MCF 10A (cell line): Measurements from ENCODE around the gene PRKAR1A. TPM values are rescaled to one million over a fixed set of nuclear protein-coding genes. Genes with fewer than 3 reads are reported as not detected.
A peak's percentile ranks its signal among the peaks of the same experiment; 100 is the strongest.

Experiments used
- BruUV-seq: library from RNA; stranded (reverse); fragments of 400-500 nt; replicated peaks from 2 replicates; lab custom pipeline; 2021; lab: Mats Ljungman, UMichigan
- CTCF ChIA-PET: fragments of 300-600 bp; sonication (Branson Sonifier 250); formaldehyde crosslinking; extraction: SDS; loops from one replicate; lab custom pipeline; 2021; ENCODE audit warnings: antibody characterized with exemption, inconsistent platforms; lab: Yijun Ruan, JAX
- POLR2A ChIA-PET: fragments of 300-600, 350-650 bp; sonication (Branson Sonifier 250); formaldehyde crosslinking; extraction: SDS; loops from one replicate; lab custom pipeline; 2020; ENCODE audit warnings: antibody characterized with exemption, inconsistent platforms; lab: Yijun Ruan, JAX
- DNase-seq: peaks from one replicate; pipeline ENCODE4 v3.0.0-alpha.2; 2018; ENCODE audit not compliant: unreplicated experiment
- H3K27ac Mint-ChIP-seq: one replicate; pipeline ENCODE4 v1.8.0; 2022; ENCODE audit warnings: mild to moderate bottlenecking, low read depth, mixed read lengths; ENCODE audit not compliant: unreplicated experiment
- H3K27me3 Mint-ChIP-seq: one replicate; pipeline ENCODE4 v1.8.0; 2022; ENCODE audit warnings: mixed read lengths; ENCODE audit not compliant: insufficient read depth, unreplicated experiment
- H3K36me3 Mint-ChIP-seq: one replicate; pipeline ENCODE4 v1.8.0; 2022; ENCODE audit warnings: mild to moderate bottlenecking, moderate library complexity, mixed read lengths; ENCODE audit not compliant: insufficient read depth, unreplicated experiment
- H3K4me1 Mint-ChIP-seq: one replicate; pipeline ENCODE4 v1.8.0; 2022; ENCODE audit warnings: mixed read lengths; ENCODE audit not compliant: insufficient read depth, unreplicated experiment
- H3K4me3 Mint-ChIP-seq: one replicate; pipeline ENCODE4 v1.8.0; 2022; ENCODE audit warnings: mild to moderate bottlenecking, moderate library complexity, mixed read lengths; ENCODE audit not compliant: unreplicated experiment
- H3K9me3 Mint-ChIP-seq: one replicate; pipeline ENCODE4 v1.8.0; 2022; ENCODE audit warnings: mixed read lengths; ENCODE audit not compliant: unreplicated experiment
- CTCF ChIP-seq: fragments of 200-600 bp; IDR thresholded peaks from one replicate; pipeline ENCODE4 v1.8.0; 2022; ENCODE audit warnings: antibody characterized with exemption, mild to moderate bottlenecking; ENCODE audit not compliant: unreplicated experiment
- intact Hi-C: fragments of 100-400 bp; cut with micrococcal nuclease; formaldehyde crosslinking; loops from 2 replicates; pipeline ENCODE4 v1.14.1; 2022
- total RNA-seq: library from RNA; stranded (reverse); gene quantifications from 2 replicates; pipeline ENCODE4 v1.2.3, GENCODE V29; 2022

The PRKAR1A gene
- total RNA-seq, 1 experiment from 2014 or later, result 264 TPM

- intact Hi-C loops, result loop anchor here (10.0 kb wide), 1 partner anchor 79 kb away; no protein-coding TSS in a partner anchor
- Mint-ChIP-seq H3K27ac (peak overlapping the region; percentile 49), H3K9me3 (no peaks in the 10 kb centered on the region), H3K4me3 (no peak overlapping the region), H3K4me1 (no peaks in the 10 kb centered on the region), H3K36me3 (peaks cover 85% of the 10 kb centered on the region), H3K27me3 (no peaks in the 10 kb centered on the region)
- DNase-seq, result no peak
- POLR2A ChIA-PET, result interaction anchor here (0.7 kb wide), 1 partner anchor 431 kb away, joined by 3 read pairs; no protein-coding TSS in a partner anchor
- no peak for TF ChIP-seq CTCF
- CTCF ChIA-PET, result interaction anchor here (0.6 kb wide), 1 partner anchor 421 kb away, joined by 3 read pairs; no protein-coding TSS in a partner anchor
- no TSS peak for BruUV-seq
These were observed 23.7 kb downstream of the PRKAR1A start for GRCh38 chr17:68535922-68536321.

DNA sequence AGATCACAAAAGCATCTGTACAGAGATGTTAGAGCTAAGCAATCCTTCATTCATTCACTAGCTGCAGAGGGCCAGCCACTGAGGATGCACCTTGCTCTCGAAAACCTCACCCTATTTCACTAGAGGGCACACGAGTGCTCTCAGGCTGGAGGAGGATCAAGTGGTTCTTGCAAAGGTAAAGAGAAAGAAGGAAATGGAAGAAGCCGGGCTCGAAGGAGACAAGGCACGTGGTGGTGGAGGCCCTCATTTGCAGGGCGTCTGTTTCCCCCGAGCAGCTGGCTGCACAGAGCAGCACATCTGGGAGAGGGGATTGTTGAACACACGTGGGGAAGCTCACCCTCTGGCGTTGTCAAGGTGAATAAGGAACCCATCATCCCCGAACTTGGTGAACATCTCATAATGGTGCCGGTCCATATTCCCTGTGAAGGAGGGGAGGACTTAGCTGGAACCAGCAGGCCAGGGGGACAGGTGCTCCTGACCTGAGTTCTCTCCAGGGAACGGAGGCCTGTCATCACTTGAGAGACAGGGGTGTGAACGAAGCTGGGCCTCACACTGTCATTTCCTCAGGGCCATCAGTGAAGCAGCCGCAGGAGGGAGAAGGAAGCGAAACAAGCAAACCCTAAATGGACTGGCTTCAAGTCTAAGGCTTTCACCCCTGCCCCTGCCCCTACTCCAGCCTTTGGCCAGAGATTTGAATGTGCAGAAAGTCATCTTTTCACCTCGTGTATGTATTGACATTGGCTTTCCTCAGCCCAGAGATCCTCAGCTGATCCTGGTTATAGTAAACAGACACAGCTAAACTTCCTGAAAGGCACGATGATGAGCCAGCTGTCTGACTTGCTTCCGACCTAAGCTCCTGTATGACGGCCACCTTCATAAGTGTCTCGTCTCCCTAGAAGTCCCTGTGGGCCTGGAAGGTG, 27.6 kb downstream of the PRKAR1A start:
- no peak overlapping the region for H3K27ac Mint-ChIP-seq

DNA sequence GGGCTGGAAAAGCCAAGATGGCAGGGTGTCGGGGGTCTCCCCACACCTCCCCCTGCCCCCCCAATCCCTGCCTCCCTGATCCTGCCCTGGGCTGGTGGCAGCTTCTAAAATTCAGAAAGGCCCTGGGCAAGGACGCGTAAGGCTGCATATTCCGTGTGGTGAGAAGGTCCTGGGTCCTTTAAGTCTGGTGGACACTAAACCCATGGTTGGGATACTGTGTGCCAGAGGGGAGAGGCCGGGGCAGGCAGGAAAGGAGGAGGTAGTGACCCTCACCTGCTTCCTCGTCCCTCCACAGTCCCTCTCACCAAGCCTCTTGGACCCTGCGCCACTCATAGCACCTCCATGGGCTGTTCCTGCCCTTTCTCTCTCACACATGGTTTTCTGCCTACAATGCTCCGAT, 28.8 kb downstream of the PRKAR1A start:
- DNase-seq, result no peak
- no TSS peak for BruUV-seq
- Mint-ChIP-seq H3K9me3 (no peaks in the 10 kb centered on the region), H3K36me3 (peaks cover 41% of the 10 kb centered on the region), H3K4me1 (peaks cover 6% of the 10 kb centered on the region), H3K27ac (no peak overlapping the region), H3K27me3 (no peaks in the 10 kb centered on the region), H3K4me3 (no peak overlapping the region)
- POLR2A ChIA-PET, result interaction anchor here (0.7 kb wide), 1 partner anchor 38 kb away, joined by 3 read pairs; no protein-coding TSS in a partner anchor
- intact Hi-C loops, result no loop called here
- TF ChIP-seq CTCF, result no peak
- CTCF ChIA-PET, result no interaction called here

More for the DNA sequence above, 27.6 kb downstream of the PRKAR1A start:
- ChIA-PET CTCF (interaction anchor here (1.0 kb wide), 1 partner anchor 224 kb away, joined by 3 read pairs; no protein-coding TSS in a partner anchor), POLR2A (interaction anchor here (1.0 to 1.2 kb wide), 2 partner anchors 14 to 23 kb away, joined by 3 read pairs; no protein-coding TSS in a partner anchor)
- BruUV-seq, result no TSS peak
- DNase-seq, result no peak
- Mint-ChIP-seq H3K9me3 (no peaks in the 10 kb centered on the region), H3K27me3 (no peaks in the 10 kb centered on the region), H3K36me3 (peaks cover 52% of the 10 kb centered on the region), H3K4me3 (no peak overlapping the region), H3K4me1 (peaks cover 6% of the 10 kb centered on the region)
- intact Hi-C loops, result loop anchor here (10.0 kb wide), 1 partner anchor 75 kb away; no protein-coding TSS in a partner anchor
- no peak for TF ChIP-seq CTCF

DNA sequence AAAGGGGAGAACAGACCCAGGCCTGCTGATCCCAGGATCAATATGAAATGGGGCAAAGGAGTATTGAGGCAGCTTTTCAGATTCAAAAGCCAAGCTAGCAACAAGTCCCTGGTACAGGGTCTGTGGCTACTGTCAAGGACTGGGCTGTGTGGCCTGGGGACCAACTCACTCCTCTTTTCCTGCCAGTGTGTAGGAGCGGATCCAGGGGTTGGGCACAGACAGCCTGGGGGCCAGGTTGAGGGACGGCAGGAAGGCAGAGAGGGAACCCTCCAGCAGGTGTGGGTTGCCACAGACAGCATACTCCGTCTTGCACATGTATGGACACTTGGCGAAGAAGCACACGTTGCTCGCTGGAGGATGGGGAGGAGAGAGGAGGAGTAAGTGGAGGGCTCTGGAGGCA, 29.6 kb downstream of the PRKAR1A start:
- H3K27ac Mint-ChIP-seq, result no peak overlapping the region
- no peak for DNase-seq
- ChIA-PET CTCF (no interaction called here), POLR2A (interaction anchor here (0.6 kb wide), 1 partner anchor 201 kb away, joined by 4 read pairs; no protein-coding TSS in a partner anchor)
- no peak overlapping the region for H3K4me3 Mint-ChIP-seq
- H3K4me1 Mint-ChIP-seq, result peaks cover 6% of the 10 kb centered on the region
- no peaks in the 10 kb centered on the region for H3K9me3 Mint-ChIP-seq
- BruUV-seq, result no TSS peak
- peaks cover 32% of the 10 kb centered on the region for H3K36me3 Mint-ChIP-seq
- intact Hi-C loops, result no loop called here
- no peak for TF ChIP-seq CTCF
- no peaks in the 10 kb centered on the region for H3K27me3 Mint-ChIP-seq
